K562 (cell line): ENCODE results near the gene ITGA11. TPM values are rescaled to one million over a fixed set of nuclear protein-coding genes. Genes with fewer than 3 reads are reported as not detected.

ENCODE experiments used
- ATAC-seq: fragments of 200-7000 bp; cut with Tn5 transposase; 3 replicates; pipeline ENCODE4 v1.9.1; 2020; ENCODE audit warnings: moderate library complexity
- BruUV-seq: library from RNA; stranded (reverse); fragments of 400-500 nt; replicated peaks from 2 replicates; lab custom pipeline; 2021; lab: Mats Ljungman, UMichigan
- CTCF ChIA-PET: fragments of 300-600 bp; formaldehyde crosslinking; extraction: SDS; loops from one replicate; lab custom pipeline; 2021; ENCODE audit warnings: low intra/inter-chr PET ratio; lab: Yijun Ruan, JAX
- POLR2A ChIA-PET: fragments of 300-600, 350-650 bp; sonication (Branson Sonifier 250); formaldehyde crosslinking; extraction: SDS; loops from one replicate; lab custom pipeline; 2021; ENCODE audit warnings: antibody characterized with exemption, inconsistent platforms; lab: Yijun Ruan, JAX
- DNase-seq, 4 experiments: peaks; one replicate each; pipeline versions ENCODE4 v3.0.0 to v3.0.0-alpha.2; 2011 to 2018; ENCODE audit warnings: low spot score in 3 of 4, mixed read lengths in 3 of 4; ENCODE audit errors: extremely low read depth in 1 of 4
- FAIRE-seq: peaks from 2 replicates; lab custom pipeline; 2011; peaks lifted over from hg19 to GRCh38; lab: Jason Lieb, UNC
- H2AFZ ChIP-seq: 2 replicates; pipeline ENCODE4 v1.6.0; 2011; ENCODE audit warnings: low read depth, low read length, control low read depth, inconsistent platforms
- H3K27ac ChIP-seq: fragments of 200-600 bp; 3 replicates; pipeline ENCODE4 v1.8.0; 2011; ENCODE audit warnings: low read depth, mild to moderate bottlenecking, control low read depth, inconsistent platforms, low read length, moderate library complexity, mixed read lengths; ENCODE audit errors: extremely low read depth
- H3K27me3 ChIP-seq, 2 experiments: fragments of 300-600 bp in 1 of 2; 2 replicates in 1 of 2; 3 replicates in 1 of 2; pipeline versions ENCODE4 v1.6.0 to v1.8.0; 2011; ENCODE audit warnings: inconsistent platforms in 2 of 2, low read length in 2 of 2, mild to moderate bottlenecking in 1 of 2, mixed read lengths in 1 of 2, moderate library complexity in 1 of 2; ENCODE audit not compliant: control insufficient read depth in 2 of 2, insufficient read depth in 2 of 2
- H3K36me3 ChIP-seq: fragments of 300-600 bp; 3 replicates; pipeline ENCODE4 v1.8.0; 2011; ENCODE audit warnings: mild to moderate bottlenecking, low read length, inconsistent platforms; ENCODE audit not compliant: control insufficient read depth, insufficient read depth
- H3K4me1 ChIP-seq, 2 experiments: fragments of 200-600 bp in 1 of 2; replicated peaks in 1 of 2; 2 replicates in 1 of 2; 3 replicates in 1 of 2; pipeline versions ENCODE4 v1.5.1 to v1.8.0; 2011; ENCODE audit warnings: inconsistent platforms in 2 of 2, low read length in 2 of 2, mild to moderate bottlenecking in 1 of 2, mixed read lengths in 1 of 2, moderate library complexity in 1 of 2; ENCODE audit not compliant: control insufficient read depth in 2 of 2, insufficient read depth in 2 of 2
- H3K4me2 ChIP-seq: 2 replicates; pipeline ENCODE4 v1.6.1; 2011; ENCODE audit warnings: low read length, control low read depth, inconsistent platforms, mixed read lengths; ENCODE audit not compliant: insufficient read depth
- H3K4me3 ChIP-seq: fragments of 200-600 bp; sonication (generic), shearing (Covaris generic); 2 replicates; pipeline ENCODE4 v1.5.1; 2016; ENCODE audit warnings: control low read depth, inconsistent platforms
- H3K79me2 ChIP-seq: fragments of 200-600 bp; 3 replicates; pipeline ENCODE4 v1.8.0; 2011; ENCODE audit warnings: low read length, inconsistent platforms; ENCODE audit not compliant: control insufficient read depth, insufficient read depth
- H3K9ac ChIP-seq, 2 experiments: 2 replicates each; pipeline versions ENCODE4 v1.6.0 to v1.6.1; 2011; ENCODE audit warnings: low read depth in 2 of 2, low read length in 2 of 2, control low read depth in 1 of 2, inconsistent platforms in 1 of 2, mild to moderate bottlenecking in 1 of 2, mixed read lengths in 1 of 2; ENCODE audit not compliant: insufficient read depth in 1 of 2
- H3K9me1 ChIP-seq: one replicate; pipeline ENCODE4 v1.6.0; 2011; ENCODE audit warnings: inconsistent platforms, mild to moderate bottlenecking, low read length, moderate library complexity; ENCODE audit not compliant: control insufficient read depth, insufficient read depth
- H3K9me3 ChIP-seq: replicated peaks from 2 replicates; pipeline ENCODE4 v1.5.1; 2011; ENCODE audit warnings: low read depth, low read length, inconsistent platforms; ENCODE audit not compliant: control insufficient read depth, insufficient read depth
- H4K20me1 ChIP-seq: replicated peaks from 2 replicates; pipeline ENCODE4 v1.6.1; 2011; ENCODE audit warnings: low read length, inconsistent platforms, mixed read lengths; ENCODE audit not compliant: control insufficient read depth, insufficient read depth
- GABPB2 ChIP-seq: fragments of 250-450 bp; sonication (Bioruptor Pico); conservative IDR thresholded peaks from 2 replicates; pipeline ENCODE4 v1.5.1; 2021; ENCODE audit warnings: mild to moderate bottlenecking
- HNRNPLL ChIP-seq: fragments of 200-400 bp; formaldehyde crosslinking; IDR thresholded peaks from 2 replicates; pipeline ENCODE4 v1.6.1; 2017; ENCODE audit warnings: low read length, low read depth, mild to moderate bottlenecking; ENCODE audit not compliant: poor library complexity, severe bottlenecking
- KLF16 ChIP-seq: IDR thresholded peaks from 2 replicates; pipeline ENCODE4 v1.6.1; 2016; ENCODE audit warnings: antibody characterized with exemption
- MCM5 ChIP-seq: fragments of 450-650 bp; IDR thresholded peaks from 2 replicates; pipeline ENCODE4 v1.6.1; 2016; ENCODE audit warnings: low read depth
- PTBP1 ChIP-seq: fragments of 200-400 bp; formaldehyde crosslinking; IDR thresholded peaks from 2 replicates; pipeline ENCODE4 v1.6.1; 2017; ENCODE audit warnings: low read depth, low read length
- SIN3A ChIP-seq, 2 experiments: fragments of 150-350 bp in 1 of 2; IDR thresholded peaks; 2 replicates each; pipeline ENCODE4 v1.6.1; 2011 to 2016; ENCODE audit warnings: borderline replicate concordance in 2 of 2, low read depth in 2 of 2, low read length in 2 of 2, mild to moderate bottlenecking in 2 of 2, moderate library complexity in 2 of 2; ENCODE audit not compliant: control insufficient read depth in 1 of 2
- TFE3 ChIP-seq: fragments of 450-650 bp; formaldehyde crosslinking; IDR thresholded peaks from 2 replicates; pipeline ENCODE4 v1.4.0; 2020; ENCODE audit warnings: mild to moderate bottlenecking, mixed read lengths
- ZNF24 ChIP-seq: fragments of 450-650 bp; IDR thresholded peaks from 2 replicates; pipeline ENCODE4 v1.6.1; 2016
- WGBS: fragments of 100-300 bp; shearing (Covaris generic); methylation state at CpG from one replicate; pipeline ENCODE4 v1.1.6; 2016; ENCODE audit warnings: low coverage, mixed read lengths; ENCODE audit not compliant: insufficient coverage; ENCODE audit errors: missing lambda C conversion rate; 5-methylcytosine and 5-hydroxymethylcytosine counted together
- in situ Hi-C: fragments of 300-500 bp; cut with MboI; formaldehyde crosslinking; loops from 4 replicates; pipeline ENCODE4 v1.15.0; 2018; ENCODE audit warnings: inconsistent platforms, mixed read lengths
- intact Hi-C: fragments of 100-400 bp; cut with micrococcal nuclease; formaldehyde crosslinking; loops from 2 replicates; pipeline ENCODE4 v1.14.2; 2022
- polyA plus RNA-seq, 8 experiments: library from polyadenylated mRNA; depleted of rRNA in 4 of 8; stranded (reverse) in 5 of 8; unstranded in 3 of 8; fragments of >200 nt; fragmentation: Nextera tagmentation in 2 of 8; fragmentation: Illumina TruSeq in 1 of 8; extraction: Ambion mirVana in 2 of 8; extraction: Trizol in 1 of 8; gene quantifications; 2 replicates each; pipeline versions ENCODE4 v1.2.1 to v1.2.3, GENCODE V29; 2011 to 2014; ENCODE audit warnings: inconsistent platforms in 1 of 8, missing spikeins in 1 of 8
- total RNA-seq, 7 experiments: library from RNA; depleted of rRNA in 6 of 7; stranded (reverse); fragments of >200 nt in 6 of 7; fragmentation: Illumina TruSeq in 2 of 7; extraction: Trizol in 2 of 7; gene quantifications; 2 replicates each; pipeline versions ENCODE4 v1.2.1 to v1.2.3, GENCODE V29; 2011 to 2021; ENCODE audit warnings: low replicate concordance in 1 of 7
- TF ChIP-seq, protein P1 (sequence below): fragments of 450-650 bp; formaldehyde crosslinking; IDR thresholded peaks from 2 replicates; pipeline ENCODE4 v1.4.0; 2020; ENCODE audit warnings: mild to moderate bottlenecking
- TF ChIP-seq, protein P2 (sequence below), 2 experiments: fragments of 450-650 bp; formaldehyde crosslinking in 1 of 2; IDR thresholded peaks; 2 replicates each; pipeline versions ENCODE4 v1.4.0 to v1.6.1; 2014 to 2020; ENCODE audit warnings: mild to moderate bottlenecking in 2 of 2, borderline replicate concordance in 1 of 2, low read depth in 1 of 2

Gene ITGA11
- total and polyA plus RNA-seq, 9 of the 15 experiments (the other 6 are each of a cell fraction or from before 2014, with no cell fraction given), result 0.01 TPM; not detected in 8

DNA sequence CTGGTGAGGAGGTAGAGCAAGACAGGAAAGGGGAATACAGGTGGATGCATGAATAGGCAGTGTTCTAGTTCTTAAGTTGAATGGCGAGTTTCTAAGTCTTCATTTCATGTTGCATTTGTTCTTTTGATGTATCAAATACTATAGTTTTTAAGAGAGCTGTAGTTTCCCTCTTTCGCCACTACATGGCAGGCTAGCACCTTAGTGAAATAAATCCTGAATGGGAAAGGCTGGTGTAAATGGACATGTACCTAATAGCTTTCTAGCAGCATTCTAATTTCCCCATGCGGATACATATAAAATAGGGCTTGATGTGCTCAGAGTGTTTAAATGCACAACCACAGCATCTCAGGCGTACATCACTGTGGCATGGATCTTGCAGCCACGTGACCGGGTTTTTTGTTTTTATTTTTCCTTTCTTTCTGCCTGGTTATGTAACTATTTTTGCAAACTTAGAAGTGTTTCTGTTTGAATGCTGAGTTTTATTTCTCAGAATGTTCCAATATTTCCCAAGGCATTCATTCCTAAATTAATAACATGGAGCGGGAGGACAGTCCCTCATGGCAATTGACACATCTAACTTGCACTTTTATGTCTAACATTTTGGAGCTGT lies 178.9 kb downstream of the ITGA11 start:
- Histone ChIP-seq H3K9me3 (no peaks in the 10 kb centered on the region), H3K27ac (no peak overlapping the region), H4K20me1 (no peaks in the 10 kb centered on the region), H3K4me1 (peaks cover 0 to 12% of the 10 kb centered on the region in 2 experiments; a peak in 3 of 5 replicates), H3K9ac (no peak overlapping the region), H3K4me2 (0 out of 2 replicates have a peak overlapping the region, but pooled peaks have one; percentile 11), H3K9me1 (no peaks in the 10 kb centered on the region), H3K4me3 (no peak overlapping the region), H3K79me2 (no peaks in the 10 kb centered on the region), H3K36me3 (no peaks in the 10 kb centered on the region), H2AFZ (no peak overlapping the region), H3K27me3 (peaks cover 12 to 19% of the 10 kb centered on the region in 2 experiments)
- peak; percentile 90 for ATAC-seq
- WGBS, result 3% methylated on average over 7 of the region's 7 CpGs
- peak; percentile 74 for FAIRE-seq
- intact Hi-C loops, result loop anchor here (1.0 to 5.0 kb wide), 3 partner anchors 53 to 284 kb away; no protein-coding TSS in a partner anchor
- no TSS peak for BruUV-seq
- DNase-seq, result peak; percentile 43 to 77 (median 55)
- in situ Hi-C loops, result no loop called here
- ChIA-PET CTCF (interaction anchor here (0.7 to 3.2 kb wide), 3 partner anchors 53 to 139 kb away, joined by 3 to 28 read pairs (median 4); no protein-coding TSS in a partner anchor), POLR2A (interaction anchor here (0.6 to 1.9 kb wide), 10 partner anchors 9 to 832 kb away, joined by 3 to 8 read pairs (median 4); partner anchors contain the start of gene FEM1B)
- TF ChIP-seq ZNF24 (no peak), SIN3A (IDR thresholded peaks at IDR 0.05; ENCODE audit: borderline replicate concordance in 2 of 2, control insufficient read depth in 1 of 2, low read depth in 2 of 2, low read length in 2 of 2) (no peak), KLF16 (peak; percentile 43; the same call in 1 of the 2 replicates), GABPB2 (CRISPR knock-in tag) (no peak), HNRNPLL (no peak), TFE3 (CRISPR knock-in tag) (peak; percentile 26; the same call in 1 of the 2 replicates), PTBP1 (no peak), MCM5 (no peak)
- TF ChIP-seq, protein P1, sequence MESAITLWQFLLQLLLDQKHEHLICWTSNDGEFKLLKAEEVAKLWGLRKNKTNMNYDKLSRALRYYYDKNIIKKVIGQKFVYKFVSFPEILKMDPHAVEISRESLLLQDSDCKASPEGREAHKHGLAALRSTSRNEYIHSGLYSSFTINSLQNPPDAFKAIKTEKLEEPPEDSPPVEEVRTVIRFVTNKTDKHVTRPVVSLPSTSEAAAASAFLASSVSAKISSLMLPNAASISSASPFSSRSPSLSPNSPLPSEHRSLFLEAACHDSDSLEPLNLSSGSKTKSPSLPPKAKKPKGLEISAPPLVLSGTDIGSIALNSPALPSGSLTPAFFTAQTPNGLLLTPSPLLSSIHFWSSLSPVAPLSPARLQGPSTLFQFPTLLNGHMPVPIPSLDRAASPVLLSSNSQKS (CRISPR knock-in tag), result no peak
- TF ChIP-seq, protein P2, sequence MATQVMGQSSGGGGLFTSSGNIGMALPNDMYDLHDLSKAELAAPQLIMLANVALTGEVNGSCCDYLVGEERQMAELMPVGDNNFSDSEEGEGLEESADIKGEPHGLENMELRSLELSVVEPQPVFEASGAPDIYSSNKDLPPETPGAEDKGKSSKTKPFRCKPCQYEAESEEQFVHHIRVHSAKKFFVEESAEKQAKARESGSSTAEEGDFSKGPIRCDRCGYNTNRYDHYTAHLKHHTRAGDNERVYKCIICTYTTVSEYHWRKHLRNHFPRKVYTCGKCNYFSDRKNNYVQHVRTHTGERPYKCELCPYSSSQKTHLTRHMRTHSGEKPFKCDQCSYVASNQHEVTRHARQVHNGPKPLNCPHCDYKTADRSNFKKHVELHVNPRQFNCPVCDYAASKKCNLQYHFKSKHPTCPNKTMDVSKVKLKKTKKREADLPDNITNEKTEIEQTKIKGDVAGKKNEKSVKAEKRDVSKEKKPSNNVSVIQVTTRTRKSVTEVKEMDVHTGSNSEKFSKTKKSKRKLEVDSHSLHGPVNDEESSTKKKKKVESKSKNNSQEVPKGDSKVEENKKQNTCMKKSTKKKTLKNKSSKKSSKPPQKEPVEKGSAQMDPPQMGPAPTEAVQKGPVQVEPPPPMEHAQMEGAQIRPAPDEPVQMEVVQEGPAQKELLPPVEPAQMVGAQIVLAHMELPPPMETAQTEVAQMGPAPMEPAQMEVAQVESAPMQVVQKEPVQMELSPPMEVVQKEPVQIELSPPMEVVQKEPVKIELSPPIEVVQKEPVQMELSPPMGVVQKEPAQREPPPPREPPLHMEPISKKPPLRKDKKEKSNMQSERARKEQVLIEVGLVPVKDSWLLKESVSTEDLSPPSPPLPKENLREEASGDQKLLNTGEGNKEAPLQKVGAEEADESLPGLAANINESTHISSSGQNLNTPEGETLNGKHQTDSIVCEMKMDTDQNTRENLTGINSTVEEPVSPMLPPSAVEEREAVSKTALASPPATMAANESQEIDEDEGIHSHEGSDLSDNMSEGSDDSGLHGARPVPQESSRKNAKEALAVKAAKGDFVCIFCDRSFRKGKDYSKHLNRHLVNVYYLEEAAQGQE (IDR thresholded peaks at IDR 0.05; ENCODE audit: borderline replicate concordance), result peak; percentile 74; the same call in 1 of the 2 replicates
- TF ChIP-seq, protein P2 (CRISPR knock-in tag; IDR thresholded peaks at IDR 0.05; ENCODE audit: low read depth), result no peak
